AG04449 (cell line): ENCODE measurements around the gene TTC23.

Source experiments
- CTCF ChIA-PET: fragments of 350-600 bp; formaldehyde crosslinking; extraction: SDS; loops from one replicate; lab custom pipeline; 2021; ENCODE audit warnings: antibody characterized with exemption; lab: Yijun Ruan, JAX
- POLR2A ChIA-PET: fragments of 400-600, 350-600 bp; formaldehyde crosslinking; extraction: SDS; loops from one replicate; lab custom pipeline; 2020; ENCODE audit warnings: antibody characterized with exemption, inconsistent platforms; lab: Yijun Ruan, JAX
- DNase-seq: peaks from one replicate; pipeline ENCODE4 v3.0.0-alpha.2; 2010; ENCODE audit warnings: low read depth, low spot score
- H3K4me3 ChIP-seq: 2 replicates; pipeline ENCODE4 v1.5.1; 2011; ENCODE audit warnings: low read depth, mild to moderate bottlenecking, control low read depth, low read length
- CTCF ChIP-seq: IDR thresholded peaks from one replicate; pipeline ENCODE4 v1.5.1; 2011; ENCODE audit warnings: mild to moderate bottlenecking, moderate library complexity, low read length, control low read depth, inconsistent platforms; ENCODE audit not compliant: insufficient read depth; ENCODE audit errors: missing control alignments

The TTC23 gene

GRCh38 chr15:99120050-99120777 lies 129.2 kb downstream of the TTC23 start:
- no peak for TF ChIP-seq CTCF
- H3K4me3 ChIP-seq = no peak overlapping the region
- ChIA-PET POLR2A (no interaction called here), CTCF (interaction anchor here (1.3 to 3.6 kb wide), 5 partner anchors 9 to 93 kb away, joined by 4 to 37 read pairs (median 11); partner anchors contain the start of gene SYNM)
- no peak for DNase-seq

GRCh38 chr15:99118801-99119546 lies 130.4 kb downstream of the TTC23 start:
- ChIA-PET CTCF (interaction anchor here (2.3 to 3.6 kb wide), 3 partner anchors 13 to 95 kb away, joined by 11 to 37 read pairs (median 19); partner anchors contain the start of gene SYNM), POLR2A (no interaction called here)
- H3K4me3 ChIP-seq = no peak overlapping the region
- no peak for DNase-seq
- TF ChIP-seq CTCF = no peak

GRCh38 chr15:99118258-99118632 lies 131.1 kb downstream of the TTC23 start:
- ChIA-PET POLR2A (no interaction called here), CTCF (interaction anchor here (1.4 to 10.5 kb wide), 4 partner anchors 9 to 676 kb away, joined by 3 to 107 read pairs (median 12); partner anchors contain the start of gene SYNM)
- DNase-seq = no peak
- H3K4me3 ChIP-seq = no peak overlapping the region
- TF ChIP-seq CTCF = no peak

GRCh38 chr15:99117563-99118257 lies 131.7 kb downstream of the TTC23 start:
- no peak overlapping the region for H3K4me3 ChIP-seq
- TF ChIP-seq CTCF = no peak
- ChIA-PET CTCF (interaction anchor here (0.9 to 10.5 kb wide), 4 partner anchors 9 to 675 kb away, joined by 3 to 107 read pairs (median 4); partner anchors contain the start of gene SYNM), POLR2A (no interaction called here)
- no peak for DNase-seq

- no peak for TF ChIP-seq CTCF
- ChIA-PET POLR2A (no interaction called here), CTCF (interaction anchor here (0.9 to 10.5 kb wide), 4 partner anchors 8 to 674 kb away, joined by 3 to 107 read pairs (median 4); partner anchors contain the start of gene SYNM)
- H3K4me3 ChIP-seq = no peak overlapping the region
- no peak for DNase-seq
Measured at GRCh38 chr15:99117111-99117510, 132.3 kb downstream of the TTC23 start.
